ENCODE data around the gene DHRSX. TPM values are rescaled to one million over a fixed set of nuclear protein-coding genes. Genes with fewer than 3 reads are reported as not detected.

Gene DHRSX
- total and polyA plus RNA-seq, 9 of the 15 experiments (the other 6 are each of a cell fraction or from before 2014, with no cell fraction given) = 0.59 to 11.0 (median 6.2) TPM

DNA sequence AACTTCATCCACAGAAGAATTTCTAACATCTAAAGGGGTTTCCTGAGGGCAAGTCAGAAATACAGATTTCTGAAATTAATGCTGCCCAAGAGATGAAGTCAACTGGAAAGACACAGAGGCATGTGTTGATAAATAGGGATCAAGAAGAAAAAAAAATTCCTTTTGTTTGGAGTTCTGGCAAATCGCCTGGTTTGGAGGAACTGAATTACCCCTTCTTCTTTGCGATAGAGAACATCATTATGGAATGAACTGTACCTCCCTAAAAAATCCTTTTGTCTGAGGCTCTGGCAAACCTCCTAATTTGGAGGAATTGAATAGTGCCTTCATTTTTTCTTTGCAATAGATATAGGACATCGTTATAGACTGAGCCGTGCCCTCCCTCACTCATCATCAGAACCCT is 200.9 kb downstream of the DHRSX start:
- Histone ChIP-seq H3K4me3 (no peak overlapping the region), H3K9me1 (ENCODE audit: control insufficient read depth, insufficient read depth, low read length) (no peaks in the 10 kb centered on the region), H3K9ac (ENCODE audit: insufficient read depth in 1 of 2, low read depth in 2 of 2, low read length in 2 of 2) (no peak overlapping the region), H3K9me3 (replicated peaks; ENCODE audit: control insufficient read depth, insufficient read depth, low read depth, low read length) (no peaks in the 10 kb centered on the region; the same call in 1 of the 2 replicates), H3K27ac (ENCODE audit: extremely low read depth, low read depth, low read length) (no peak overlapping the region), H3K36me3 (ENCODE audit: control insufficient read depth, insufficient read depth, low read length) (no peaks in the 10 kb centered on the region), H3K4me1 (replicated peaks in 1 of 2; ENCODE audit: control insufficient read depth in 2 of 2, insufficient read depth in 2 of 2, low read length in 2 of 2) (no peaks in the 10 kb centered on the region; a peak in 1 of 5 replicates), H3K4me2 (ENCODE audit: insufficient read depth, low read length) (no peak overlapping the region), H3K27me3 (ENCODE audit: control insufficient read depth in 2 of 2, insufficient read depth in 2 of 2, low read length in 2 of 2) (no peaks in the 10 kb centered on the region), H3K79me2 (ENCODE audit: control insufficient read depth, insufficient read depth, low read length) (no peaks in the 10 kb centered on the region), H2AFZ (ENCODE audit: low read depth, low read length) (no peak overlapping the region), H4K20me1 (replicated peaks; ENCODE audit: control insufficient read depth, insufficient read depth, low read length) (no peaks in the 10 kb centered on the region)
- no peak for ATAC-seq
- ChIA-PET CTCF (ENCODE audit: low intra/inter-chr PET ratio) (no interaction called here), POLR2A (no interaction called here)
- DNase-seq (ENCODE audit: extremely low read depth in 1 of 4, low spot score in 3 of 4) = no peak
- intact Hi-C loops (cut with micrococcal nuclease) (no loop called here), in situ Hi-C loops (cut with MboI) (no loop called here)
- WGBS (ENCODE audit: insufficient coverage, low coverage, missing lambda C conversion rate) = 54% methylated on average over 4 of the region's 4 CpGs
- FAIRE-seq = no peak
- BruUV-seq (replicated peaks) = no TSS peak
- TF ChIP-seq BHLHE40 (IDR thresholded peaks at IDR 0.05; ENCODE audit: low read length) = no peak
- TF ChIP-seq, protein P1, sequence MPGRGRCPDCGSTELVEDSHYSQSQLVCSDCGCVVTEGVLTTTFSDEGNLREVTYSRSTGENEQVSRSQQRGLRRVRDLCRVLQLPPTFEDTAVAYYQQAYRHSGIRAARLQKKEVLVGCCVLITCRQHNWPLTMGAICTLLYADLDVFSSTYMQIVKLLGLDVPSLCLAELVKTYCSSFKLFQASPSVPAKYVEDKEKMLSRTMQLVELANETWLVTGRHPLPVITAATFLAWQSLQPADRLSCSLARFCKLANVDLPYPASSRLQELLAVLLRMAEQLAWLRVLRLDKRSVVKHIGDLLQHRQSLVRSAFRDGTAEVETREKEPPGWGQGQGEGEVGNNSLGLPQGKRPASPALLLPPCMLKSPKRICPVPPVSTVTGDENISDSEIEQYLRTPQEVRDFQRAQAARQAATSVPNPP (IDR thresholded peaks at IDR 0.05; ENCODE audit: borderline replicate concordance, insufficient read depth, insufficient read length) = no peak
- TF ChIP-seq, protein P2, sequence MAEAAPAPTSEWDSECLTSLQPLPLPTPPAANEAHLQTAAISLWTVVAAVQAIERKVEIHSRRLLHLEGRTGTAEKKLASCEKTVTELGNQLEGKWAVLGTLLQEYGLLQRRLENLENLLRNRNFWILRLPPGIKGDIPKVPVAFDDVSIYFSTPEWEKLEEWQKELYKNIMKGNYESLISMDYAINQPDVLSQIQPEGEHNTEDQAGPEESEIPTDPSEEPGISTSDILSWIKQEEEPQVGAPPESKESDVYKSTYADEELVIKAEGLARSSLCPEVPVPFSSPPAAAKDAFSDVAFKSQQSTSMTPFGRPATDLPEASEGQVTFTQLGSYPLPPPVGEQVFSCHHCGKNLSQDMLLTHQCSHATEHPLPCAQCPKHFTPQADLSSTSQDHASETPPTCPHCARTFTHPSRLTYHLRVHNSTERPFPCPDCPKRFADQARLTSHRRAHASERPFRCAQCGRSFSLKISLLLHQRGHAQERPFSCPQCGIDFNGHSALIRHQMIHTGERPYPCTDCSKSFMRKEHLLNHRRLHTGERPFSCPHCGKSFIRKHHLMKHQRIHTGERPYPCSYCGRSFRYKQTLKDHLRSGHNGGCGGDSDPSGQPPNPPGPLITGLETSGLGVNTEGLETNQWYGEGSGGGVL (CRISPR knock-in tag; IDR thresholded peaks at IDR 0.05) = no peak
- no peak for TF ChIP-seq SAFB2 (IDR thresholded peaks at IDR 0.05; ENCODE audit: borderline replicate concordance, low read depth, low read length, severe bottlenecking)
- TF ChIP-seq ETS2 (tag; IDR thresholded peaks at IDR 0.05; ENCODE audit: borderline replicate concordance, poor library complexity, severe bottlenecking) = no peak
- no peak for TF ChIP-seq MAFG (tag; conservative IDR thresholded peaks at IDR 0.05)
- TF ChIP-seq LARP7 (IDR thresholded peaks at IDR 0.05) = no peak
- no peak for TF ChIP-seq TBP (optimal IDR thresholded peaks at IDR 0.05; ENCODE audit: low read depth, low read length)
- TF ChIP-seq, protein P3, sequence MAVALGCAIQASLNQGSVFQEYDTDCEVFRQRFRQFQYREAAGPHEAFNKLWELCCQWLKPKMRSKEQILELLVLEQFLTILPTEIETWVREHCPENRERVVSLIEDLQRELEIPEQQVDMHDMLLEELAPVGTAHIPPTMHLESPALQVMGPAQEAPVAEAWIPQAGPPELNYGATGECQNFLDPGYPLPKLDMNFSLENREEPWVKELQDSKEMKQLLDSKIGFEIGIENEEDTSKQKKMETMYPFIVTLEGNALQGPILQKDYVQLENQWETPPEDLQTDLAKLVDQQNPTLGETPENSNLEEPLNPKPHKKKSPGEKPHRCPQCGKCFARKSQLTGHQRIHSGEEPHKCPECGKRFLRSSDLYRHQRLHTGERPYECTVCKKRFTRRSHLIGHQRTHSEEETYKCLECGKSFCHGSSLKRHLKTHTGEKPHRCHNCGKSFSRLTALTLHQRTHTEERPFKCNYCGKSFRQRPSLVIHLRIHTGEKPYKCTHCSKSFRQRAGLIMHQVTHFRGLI (CRISPR knock-in tag; IDR thresholded peaks at IDR 0.05) = no peak
- TF ChIP-seq ZNF224 (CRISPR knock-in tag; IDR thresholded peaks at IDR 0.05) = no peak
- no peak for TF ChIP-seq KAT2B (IDR thresholded peaks at IDR 0.05; ENCODE audit: low read depth, low read length)
- TF ChIP-seq ZNF24 (IDR thresholded peaks at IDR 0.05) = no peak
- TF ChIP-seq, protein P4, sequence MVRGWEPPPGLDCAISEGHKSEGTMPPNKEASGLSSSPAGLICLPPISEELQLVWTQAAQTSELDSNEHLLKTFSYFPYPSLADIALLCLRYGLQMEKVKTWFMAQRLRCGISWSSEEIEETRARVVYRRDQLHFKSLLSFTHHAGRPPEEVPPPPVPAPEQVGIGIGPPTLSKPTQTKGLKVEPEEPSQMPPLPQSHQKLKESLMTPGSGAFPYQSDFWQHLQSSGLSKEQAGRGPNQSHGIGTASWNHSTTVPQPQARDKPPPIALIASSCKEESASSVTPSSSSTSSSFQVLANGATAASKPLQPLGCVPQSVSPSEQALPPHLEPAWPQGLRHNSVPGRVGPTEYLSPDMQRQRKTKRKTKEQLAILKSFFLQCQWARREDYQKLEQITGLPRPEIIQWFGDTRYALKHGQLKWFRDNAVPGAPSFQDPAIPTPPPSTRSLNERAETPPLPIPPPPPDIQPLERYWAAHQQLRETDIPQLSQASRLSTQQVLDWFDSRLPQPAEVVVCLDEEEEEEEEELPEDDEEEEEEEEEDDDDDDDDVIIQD (CRISPR knock-in tag; IDR thresholded peaks at IDR 0.05) = no peak
